GM23338 (cell line): ENCODE results near the gene BICC1. TPM values are rescaled to one million over a fixed set of nuclear protein-coding genes. Genes with fewer than 3 reads are reported as not detected.

Source experiments
- ATAC-seq: fragments of 200-7000 bp; cut with Tn5 transposase; 3 replicates; pipeline ENCODE4 v1.9.1; 2020
- DNase-seq: peaks from one replicate; pipeline ENCODE4 v3.0.0-alpha.2; 2015; ENCODE audit warnings: low spot score
- H2AFZ ChIP-seq: fragments of 200-600 bp; sonication (generic); 2 replicates; pipeline ENCODE4 v1.8.0; 2016; ENCODE audit warnings: antibody characterized with exemption, mild to moderate bottlenecking, moderate library complexity
- H3F3A ChIP-seq: fragments of 200-600 bp; sonication (generic); replicated peaks from 2 replicates; pipeline ENCODE4 v1.8.0; 2017; ENCODE audit warnings: antibody characterized with exemption, mixed run types, low read depth
- H3K27ac ChIP-seq: fragments of 200-600 bp; sonication (generic); 2 replicates; pipeline ENCODE4 v1.6.1; 2016; ENCODE audit warnings: low read depth
- H3K27me3 ChIP-seq: fragments of 200-600 bp; sonication (generic); 2 replicates; pipeline ENCODE4 v1.8.0; 2016; ENCODE audit warnings: mild to moderate bottlenecking, mixed run types, moderate library complexity; ENCODE audit not compliant: insufficient read depth
- H3K36me3 ChIP-seq: fragments of 200-600 bp; sonication (generic); 2 replicates; pipeline ENCODE4 v1.8.0; 2016; ENCODE audit warnings: mild to moderate bottlenecking; ENCODE audit not compliant: insufficient read depth
- H3K4me1 ChIP-seq: fragments of 200-600 bp; sonication (generic); 2 replicates; pipeline ENCODE4 v1.8.0; 2016; ENCODE audit warnings: mild to moderate bottlenecking, moderate library complexity; ENCODE audit not compliant: insufficient read depth
- H3K4me2 ChIP-seq: fragments of 200-600 bp; sonication (generic); 2 replicates; pipeline ENCODE4 v1.7.1; 2017; ENCODE audit warnings: mixed run types
- H3K4me3 ChIP-seq: fragments of 200-600 bp; sonication (generic); 2 replicates; pipeline ENCODE4 v1.6.1; 2016; ENCODE audit warnings: mixed run types
- H3K79me2 ChIP-seq: fragments of 200-600 bp; sonication (generic); replicated peaks from 2 replicates; pipeline ENCODE4 v1.8.0; 2017; ENCODE audit warnings: mild to moderate bottlenecking; ENCODE audit not compliant: insufficient read depth
- H3K9me2 ChIP-seq: fragments of 200-600 bp; sonication (generic); 2 replicates; pipeline ENCODE4 v1.8.0; 2017; ENCODE audit not compliant: insufficient read depth
- H4K20me1 ChIP-seq: fragments of 200-600 bp; sonication (generic); replicated peaks from 2 replicates; pipeline ENCODE4 v1.8.0; 2017; ENCODE audit warnings: mild to moderate bottlenecking; ENCODE audit not compliant: insufficient read depth
- H3K27ac Mint-ChIP-seq: 2 replicates; pipeline ENCODE4 v1.8.0; 2020; ENCODE audit warnings: inconsistent platforms, mild to moderate bottlenecking, moderate library complexity, mixed read lengths
- H3K27me3 Mint-ChIP-seq: 3 replicates; pipeline ENCODE4 v1.8.0; 2022; ENCODE audit warnings: low read depth, mild to moderate bottlenecking, moderate library complexity, mixed read lengths, inconsistent platforms; ENCODE audit not compliant: insufficient read depth, poor library complexity
- H3K36me3 Mint-ChIP-seq: 3 replicates; pipeline ENCODE4 v1.8.0; 2021; ENCODE audit warnings: low read depth, mild to moderate bottlenecking, inconsistent platforms, moderate library complexity, mixed read lengths
- H3K4me1 Mint-ChIP-seq: 3 replicates; pipeline ENCODE4 v1.8.0; 2020; ENCODE audit warnings: mild to moderate bottlenecking, inconsistent platforms, mixed read lengths
- H3K4me3 Mint-ChIP-seq: 3 replicates; pipeline ENCODE4 v1.8.0; 2021; ENCODE audit warnings: moderate library complexity, mild to moderate bottlenecking, inconsistent platforms, mixed read lengths
- H3K9me3 Mint-ChIP-seq: 3 replicates; pipeline ENCODE4 v1.8.0; 2020; ENCODE audit warnings: moderate library complexity, mild to moderate bottlenecking, inconsistent platforms, mixed read lengths
- CREB1 ChIP-seq: fragments of 250-450 bp; sonication (Bioruptor Pico); IDR thresholded peaks from 2 replicates; pipeline ENCODE4 v1.5.0; 2020; ENCODE audit warnings: low read depth, mild to moderate bottlenecking, moderate library complexity
- EZH2 ChIP-seq: fragments of 200-600 bp; sonication (generic); IDR thresholded peaks from one replicate; pipeline ENCODE4 v1.8.0; 2017; ENCODE audit warnings: antibody characterized with exemption, mild to moderate bottlenecking, low read depth; ENCODE audit not compliant: unreplicated experiment
- EZH2phosphoT487 ChIP-seq: fragments of 200-600 bp; sonication (generic); IDR thresholded peaks from one replicate; pipeline ENCODE4 v1.8.1; 2018; ENCODE audit warnings: antibody characterized with exemption; ENCODE audit not compliant: unreplicated experiment
- JUNB ChIP-seq: IDR thresholded peaks from one replicate; pipeline ENCODE4 v1.6.1; 2016; ENCODE audit warnings: antibody characterized with exemption; ENCODE audit not compliant: unreplicated experiment
- NANOG ChIP-seq: IDR thresholded peaks from 2 replicates; pipeline ENCODE4 v1.6.1; 2016; ENCODE audit warnings: antibody characterized with exemption, borderline replicate concordance
- POLR2AphosphoS5 ChIP-seq: IDR thresholded peaks from 2 replicates; pipeline ENCODE4 v1.6.1; 2016; ENCODE audit warnings: antibody characterized with exemption, low read depth
- STAT1 ChIP-seq: IDR thresholded peaks from one replicate; pipeline ENCODE4 v1.6.1; 2016; ENCODE audit warnings: antibody characterized with exemption; ENCODE audit not compliant: unreplicated experiment
- ZNF114 ChIP-seq: fragments of 250-450 bp; sonication (Bioruptor Pico); IDR thresholded peaks from 2 replicates; pipeline ENCODE4 v1.5.0; 2020; ENCODE audit warnings: mild to moderate bottlenecking, moderate library complexity
- ZNF331 ChIP-seq: fragments of 250-450 bp; sonication (Bioruptor Pico); IDR thresholded peaks from 2 replicates; pipeline ENCODE4 v1.5.0; 2020; ENCODE audit warnings: low read depth, mild to moderate bottlenecking, moderate library complexity
- polyA plus RNA-seq: library from polyadenylated mRNA; unstranded; fragments of >200 nt; fragmentation: Nextera tagmentation; extraction: Ambion mirVana; gene quantifications from 2 replicates; pipeline ENCODE4 v1.2.1, GENCODE V29; 2016
- total RNA-seq: library from RNA; depleted of rRNA; stranded (reverse); fragments of >200 nt; shearing (Covaris generic); gene quantifications from 2 replicates; pipeline ENCODE4 v1.2.3, GENCODE V29; 2014
- TF ChIP-seq, protein P1 (sequence below): IDR thresholded peaks from one replicate; pipeline ENCODE4 v1.6.1; 2018; ENCODE audit warnings: antibody characterized with exemption; ENCODE audit not compliant: unreplicated experiment
- TF ChIP-seq, protein P2 (sequence below): IDR thresholded peaks from 2 replicates; pipeline ENCODE4 v1.6.1; 2016; ENCODE audit warnings: antibody characterized with exemption
- TF ChIP-seq, protein P3 (sequence below), 2 experiments: fragments of 200-600 bp in 1 of 2; sonication (generic) in 1 of 2; conservative IDR thresholded peaks; 2 replicates each; pipeline versions ENCODE4 v1.5.1 to v1.6.1; 2016 to 2017; ENCODE audit warnings: antibody characterized with exemption in 2 of 2, low read depth in 2 of 2, mild to moderate bottlenecking in 2 of 2, moderate library complexity in 1 of 2
- TF ChIP-seq, protein P4 (sequence below): fragments of 250-450 bp; sonication (Bioruptor Pico); IDR thresholded peaks from 2 replicates; pipeline ENCODE4 v1.5.0; 2020; ENCODE audit warnings: mild to moderate bottlenecking, moderate library complexity

The BICC1 gene
- total and polyA plus RNA-seq, 2 experiments from 2014 or later: 1.3 to 2.2 TPM

DNA sequence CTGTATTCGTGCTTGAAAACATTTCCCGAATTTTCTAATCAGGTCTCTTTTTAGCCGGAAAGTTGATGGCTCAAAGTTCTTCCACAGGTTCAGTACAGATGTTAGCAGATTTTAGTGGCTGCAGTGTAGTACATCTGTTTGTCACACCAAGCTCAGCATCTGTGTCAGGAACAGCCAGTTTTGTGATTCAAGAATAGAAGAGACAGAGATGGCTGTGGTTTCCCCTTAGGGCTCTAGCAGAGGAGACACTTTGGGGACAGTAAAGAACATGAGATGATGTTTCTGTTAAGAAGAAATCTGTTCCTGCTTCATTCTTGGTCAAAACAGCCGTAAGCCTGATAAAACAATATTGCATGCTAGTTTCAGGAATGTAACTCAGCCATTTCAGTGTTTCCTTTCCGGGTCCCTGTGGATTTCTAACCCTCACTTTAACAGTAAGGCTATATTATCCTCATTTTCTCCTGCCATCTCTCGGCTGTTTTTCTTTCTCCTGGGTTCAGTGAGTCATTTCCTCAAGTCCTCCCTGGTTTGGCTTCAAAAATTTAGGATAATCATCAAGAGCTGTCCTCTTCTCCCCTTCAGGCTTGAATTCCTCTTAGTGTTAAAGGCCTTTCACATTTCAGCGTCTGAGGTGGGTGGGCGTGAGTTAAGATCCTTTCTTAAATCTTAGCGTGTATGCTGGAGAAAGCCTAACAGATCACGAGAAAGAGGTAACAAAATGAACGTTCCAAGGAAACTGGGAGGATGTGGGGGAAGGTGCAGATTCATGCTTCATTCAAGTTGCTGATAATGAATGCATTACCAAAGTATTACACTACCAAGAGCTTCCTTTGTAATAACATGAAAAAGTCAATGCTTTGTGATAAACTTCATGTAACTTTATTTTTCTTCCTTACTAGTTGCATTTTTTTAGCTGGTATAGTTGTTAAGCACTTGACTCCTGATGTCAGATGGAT is 37.1 kb upstream of the BICC1 start:
- Histone ChIP-seq H3K4me1 (peaks cover 18% of the 10 kb centered on the region), H3F3A (no peaks in the 10 kb centered on the region), H2AFZ (peak overlapping the region; percentile 73; the same call in 1 of the 2 replicates), H3K27me3 (no peaks in the 10 kb centered on the region), H3K79me2 (no peaks in the 10 kb centered on the region), H3K4me2 (no peak overlapping the region), H3K36me3 (no peaks in the 10 kb centered on the region), H3K27ac (no peak overlapping the region), H3K9me2 (no peaks in the 10 kb centered on the region), H4K20me1 (no peaks in the 10 kb centered on the region), H3K4me3 (no peak overlapping the region)
- ATAC-seq (no peak), DNase-seq (no peak)
- H3K27me3 Mint-ChIP-seq: peaks cover 2% of the 10 kb centered on the region
- H3K36me3 Mint-ChIP-seq: no peaks in the 10 kb centered on the region
- H3K9me3 Mint-ChIP-seq: no peaks in the 10 kb centered on the region
- no peak overlapping the region for H3K4me3 Mint-ChIP-seq
- H3K4me1 Mint-ChIP-seq: peaks cover 19% of the 10 kb centered on the region
- TF ChIP-seq POLR2AphosphoS5 (no peak), NANOG (no peak), EZH2 (no peak), ZNF331 (CRISPR knock-in tag) (no peak), JUNB (no peak), STAT1 (no peak), EZH2phosphoT487 (no peak), CREB1 (CRISPR knock-in tag) (no peak), ZNF114 (CRISPR knock-in tag) (no peak)
- TF ChIP-seq, protein P1, sequence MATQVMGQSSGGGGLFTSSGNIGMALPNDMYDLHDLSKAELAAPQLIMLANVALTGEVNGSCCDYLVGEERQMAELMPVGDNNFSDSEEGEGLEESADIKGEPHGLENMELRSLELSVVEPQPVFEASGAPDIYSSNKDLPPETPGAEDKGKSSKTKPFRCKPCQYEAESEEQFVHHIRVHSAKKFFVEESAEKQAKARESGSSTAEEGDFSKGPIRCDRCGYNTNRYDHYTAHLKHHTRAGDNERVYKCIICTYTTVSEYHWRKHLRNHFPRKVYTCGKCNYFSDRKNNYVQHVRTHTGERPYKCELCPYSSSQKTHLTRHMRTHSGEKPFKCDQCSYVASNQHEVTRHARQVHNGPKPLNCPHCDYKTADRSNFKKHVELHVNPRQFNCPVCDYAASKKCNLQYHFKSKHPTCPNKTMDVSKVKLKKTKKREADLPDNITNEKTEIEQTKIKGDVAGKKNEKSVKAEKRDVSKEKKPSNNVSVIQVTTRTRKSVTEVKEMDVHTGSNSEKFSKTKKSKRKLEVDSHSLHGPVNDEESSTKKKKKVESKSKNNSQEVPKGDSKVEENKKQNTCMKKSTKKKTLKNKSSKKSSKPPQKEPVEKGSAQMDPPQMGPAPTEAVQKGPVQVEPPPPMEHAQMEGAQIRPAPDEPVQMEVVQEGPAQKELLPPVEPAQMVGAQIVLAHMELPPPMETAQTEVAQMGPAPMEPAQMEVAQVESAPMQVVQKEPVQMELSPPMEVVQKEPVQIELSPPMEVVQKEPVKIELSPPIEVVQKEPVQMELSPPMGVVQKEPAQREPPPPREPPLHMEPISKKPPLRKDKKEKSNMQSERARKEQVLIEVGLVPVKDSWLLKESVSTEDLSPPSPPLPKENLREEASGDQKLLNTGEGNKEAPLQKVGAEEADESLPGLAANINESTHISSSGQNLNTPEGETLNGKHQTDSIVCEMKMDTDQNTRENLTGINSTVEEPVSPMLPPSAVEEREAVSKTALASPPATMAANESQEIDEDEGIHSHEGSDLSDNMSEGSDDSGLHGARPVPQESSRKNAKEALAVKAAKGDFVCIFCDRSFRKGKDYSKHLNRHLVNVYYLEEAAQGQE: no peak
- TF ChIP-seq, protein P2, sequence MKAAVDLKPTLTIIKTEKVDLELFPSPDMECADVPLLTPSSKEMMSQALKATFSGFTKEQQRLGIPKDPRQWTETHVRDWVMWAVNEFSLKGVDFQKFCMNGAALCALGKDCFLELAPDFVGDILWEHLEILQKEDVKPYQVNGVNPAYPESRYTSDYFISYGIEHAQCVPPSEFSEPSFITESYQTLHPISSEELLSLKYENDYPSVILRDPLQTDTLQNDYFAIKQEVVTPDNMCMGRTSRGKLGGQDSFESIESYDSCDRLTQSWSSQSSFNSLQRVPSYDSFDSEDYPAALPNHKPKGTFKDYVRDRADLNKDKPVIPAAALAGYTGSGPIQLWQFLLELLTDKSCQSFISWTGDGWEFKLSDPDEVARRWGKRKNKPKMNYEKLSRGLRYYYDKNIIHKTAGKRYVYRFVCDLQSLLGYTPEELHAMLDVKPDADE: no peak
- TF ChIP-seq, protein P3, sequence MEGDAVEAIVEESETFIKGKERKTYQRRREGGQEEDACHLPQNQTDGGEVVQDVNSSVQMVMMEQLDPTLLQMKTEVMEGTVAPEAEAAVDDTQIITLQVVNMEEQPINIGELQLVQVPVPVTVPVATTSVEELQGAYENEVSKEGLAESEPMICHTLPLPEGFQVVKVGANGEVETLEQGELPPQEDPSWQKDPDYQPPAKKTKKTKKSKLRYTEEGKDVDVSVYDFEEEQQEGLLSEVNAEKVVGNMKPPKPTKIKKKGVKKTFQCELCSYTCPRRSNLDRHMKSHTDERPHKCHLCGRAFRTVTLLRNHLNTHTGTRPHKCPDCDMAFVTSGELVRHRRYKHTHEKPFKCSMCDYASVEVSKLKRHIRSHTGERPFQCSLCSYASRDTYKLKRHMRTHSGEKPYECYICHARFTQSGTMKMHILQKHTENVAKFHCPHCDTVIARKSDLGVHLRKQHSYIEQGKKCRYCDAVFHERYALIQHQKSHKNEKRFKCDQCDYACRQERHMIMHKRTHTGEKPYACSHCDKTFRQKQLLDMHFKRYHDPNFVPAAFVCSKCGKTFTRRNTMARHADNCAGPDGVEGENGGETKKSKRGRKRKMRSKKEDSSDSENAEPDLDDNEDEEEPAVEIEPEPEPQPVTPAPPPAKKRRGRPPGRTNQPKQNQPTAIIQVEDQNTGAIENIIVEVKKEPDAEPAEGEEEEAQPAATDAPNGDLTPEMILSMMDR (conservative IDR thresholded peaks at IDR 0.05; ENCODE audit: low read depth in 2 of 2): no peak
- TF ChIP-seq, protein P4, sequence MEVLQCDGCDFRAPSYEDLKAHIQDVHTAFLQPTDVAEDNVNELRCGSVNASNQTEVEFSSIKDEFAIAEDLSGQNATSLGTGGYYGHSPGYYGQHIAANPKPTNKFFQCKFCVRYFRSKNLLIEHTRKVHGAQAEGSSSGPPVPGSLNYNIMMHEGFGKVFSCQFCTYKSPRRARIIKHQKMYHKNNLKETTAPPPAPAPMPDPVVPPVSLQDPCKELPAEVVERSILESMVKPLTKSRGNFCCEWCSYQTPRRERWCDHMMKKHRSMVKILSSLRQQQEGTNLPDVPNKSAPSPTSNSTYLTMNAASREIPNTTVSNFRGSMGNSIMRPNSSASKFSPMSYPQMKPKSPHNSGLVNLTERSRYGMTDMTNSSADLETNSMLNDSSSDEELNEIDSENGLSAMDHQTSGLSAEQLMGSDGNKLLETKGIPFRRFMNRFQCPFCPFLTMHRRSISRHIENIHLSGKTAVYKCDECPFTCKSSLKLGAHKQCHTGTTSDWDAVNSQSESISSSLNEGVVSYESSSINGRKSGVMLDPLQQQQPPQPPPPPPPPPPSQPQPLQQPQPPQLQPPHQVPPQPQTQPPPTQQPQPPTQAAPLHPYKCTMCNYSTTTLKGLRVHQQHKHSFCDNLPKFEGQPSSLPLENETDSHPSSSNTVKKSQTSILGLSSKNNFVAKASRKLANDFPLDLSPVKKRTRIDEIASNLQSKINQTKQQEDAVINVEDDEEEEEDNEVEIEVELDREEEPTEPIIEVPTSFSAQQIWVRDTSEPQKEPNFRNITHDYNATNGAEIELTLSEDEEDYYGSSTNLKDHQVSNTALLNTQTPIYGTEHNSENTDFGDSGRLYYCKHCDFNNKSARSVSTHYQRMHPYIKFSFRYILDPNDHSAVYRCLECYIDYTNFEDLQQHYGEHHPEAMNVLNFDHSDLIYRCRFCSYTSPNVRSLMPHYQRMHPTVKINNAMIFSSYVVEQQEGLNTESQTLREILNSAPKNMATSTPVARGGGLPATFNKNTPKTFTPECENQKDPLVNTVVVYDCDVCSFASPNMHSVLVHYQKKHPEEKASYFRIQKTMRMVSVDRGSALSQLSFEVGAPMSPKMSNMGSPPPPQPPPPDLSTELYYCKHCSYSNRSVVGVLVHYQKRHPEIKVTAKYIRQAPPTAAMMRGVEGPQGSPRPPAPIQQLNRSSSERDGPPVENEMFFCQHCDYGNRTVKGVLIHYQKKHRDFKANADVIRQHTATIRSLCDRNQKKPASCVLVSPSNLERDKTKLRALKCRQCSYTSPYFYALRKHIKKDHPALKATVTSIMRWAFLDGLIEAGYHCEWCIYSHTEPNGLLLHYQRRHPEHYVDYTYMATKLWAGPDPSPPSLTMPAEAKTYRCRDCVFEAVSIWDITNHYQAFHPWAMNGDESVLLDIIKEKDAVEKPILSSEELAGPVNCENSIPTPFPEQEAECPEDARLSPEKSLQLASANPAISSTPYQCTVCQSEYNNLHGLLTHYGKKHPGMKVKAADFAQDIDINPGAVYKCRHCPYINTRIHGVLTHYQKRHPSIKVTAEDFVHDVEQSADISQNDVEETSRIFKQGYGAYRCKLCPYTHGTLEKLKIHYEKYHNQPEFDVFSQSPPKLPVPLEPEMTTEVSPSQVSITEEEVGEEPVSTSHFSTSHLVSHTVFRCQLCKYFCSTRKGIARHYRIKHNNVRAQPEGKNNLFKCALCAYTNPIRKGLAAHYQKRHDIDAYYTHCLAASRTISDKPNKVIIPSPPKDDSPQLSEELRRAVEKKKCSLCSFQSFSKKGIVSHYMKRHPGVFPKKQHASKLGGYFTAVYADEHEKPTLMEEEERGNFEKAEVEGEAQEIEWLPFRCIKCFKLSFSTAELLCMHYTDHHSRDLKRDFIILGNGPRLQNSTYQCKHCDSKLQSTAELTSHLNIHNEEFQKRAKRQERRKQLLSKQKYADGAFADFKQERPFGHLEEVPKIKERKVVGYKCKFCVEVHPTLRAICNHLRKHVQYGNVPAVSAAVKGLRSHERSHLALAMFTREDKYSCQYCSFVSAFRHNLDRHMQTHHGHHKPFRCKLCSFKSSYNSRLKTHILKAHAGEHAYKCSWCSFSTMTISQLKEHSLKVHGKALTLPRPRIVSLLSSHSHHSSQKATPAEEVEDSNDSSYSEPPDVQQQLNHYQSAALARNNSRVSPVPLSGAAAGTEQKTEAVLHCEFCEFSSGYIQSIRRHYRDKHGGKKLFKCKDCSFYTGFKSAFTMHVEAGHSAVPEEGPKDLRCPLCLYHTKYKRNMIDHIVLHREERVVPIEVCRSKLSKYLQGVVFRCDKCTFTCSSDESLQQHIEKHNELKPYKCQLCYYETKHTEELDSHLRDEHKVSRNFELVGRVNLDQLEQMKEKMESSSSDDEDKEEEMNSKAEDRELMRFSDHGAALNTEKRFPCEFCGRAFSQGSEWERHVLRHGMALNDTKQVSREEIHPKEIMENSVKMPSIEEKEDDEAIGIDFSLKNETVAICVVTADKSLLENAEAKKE (CRISPR knock-in tag): no peak
- H3K27ac Mint-ChIP-seq: no peak overlapping the region
